Anterior cingulate cortex (tissue), 58 donors: ENCODE results near the gene ACACA.
"Not testable (repeated sequence)": the region's sequence is repeated elsewhere in the genome, so short reads cannot be mapped to it uniquely, and the experiment has no call there.

Experiments
- DNase-seq, 58 donors: peaks; one replicate each; lab custom pipeline; 2025; lab: John Stamatoyannopoulos, UW

The ACACA gene

DNA sequence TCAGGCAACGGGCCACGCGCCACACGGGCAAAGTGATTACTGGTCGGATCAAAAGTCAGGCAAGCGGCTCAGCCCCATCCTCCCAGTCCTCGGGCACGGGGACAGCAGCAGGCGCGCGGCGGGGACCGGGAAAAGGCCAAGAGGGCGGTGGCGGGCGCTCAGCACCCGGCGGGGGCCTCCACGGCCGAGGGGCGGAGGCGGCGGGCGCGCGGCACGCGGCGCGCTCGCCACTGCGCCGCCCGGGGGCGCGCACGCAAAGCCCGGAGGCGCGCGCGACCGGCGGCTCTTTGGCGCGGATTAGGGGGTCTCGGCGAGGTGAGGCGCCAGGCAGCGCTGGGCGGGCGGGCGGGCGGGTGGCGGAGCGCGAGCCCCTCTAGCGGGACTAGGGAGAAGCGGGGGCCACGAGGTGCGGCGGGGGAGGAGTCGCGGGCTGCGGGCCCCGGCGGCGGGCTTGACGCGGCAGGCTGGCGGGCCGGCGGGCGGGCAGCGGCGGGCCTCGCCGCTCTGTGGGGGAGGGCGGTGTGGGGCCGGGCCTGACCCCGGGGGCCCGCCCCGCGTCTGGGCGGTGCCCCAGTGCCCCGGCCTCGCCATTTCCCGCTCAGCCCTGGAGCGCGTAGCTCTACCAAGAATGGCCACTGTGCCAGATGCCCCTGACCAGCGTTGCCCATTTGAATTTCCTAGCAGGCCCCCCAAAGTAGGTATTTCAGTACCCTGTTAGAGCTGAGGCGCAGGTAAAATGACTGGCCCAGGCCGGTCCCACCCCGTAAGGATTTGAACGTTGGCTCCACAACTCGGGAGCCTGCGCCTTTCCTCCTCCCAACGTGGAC is at the start of gene ACACA, which contains the start of gene TADA2A:
ACACA (minus strand) TSS at position 202 of the 827 bp plus-strand sequence. CDS start 537 bp downstream, outside the sequence.
TADA2A (plus strand) TSS at position 252 of the 827 bp plus-strand sequence. CDS start 4,480 bp downstream, outside the sequence.
- DNase-seq = peak in 56 of 58 donors; percentile 27 to 86 (median 66)

DNA sequence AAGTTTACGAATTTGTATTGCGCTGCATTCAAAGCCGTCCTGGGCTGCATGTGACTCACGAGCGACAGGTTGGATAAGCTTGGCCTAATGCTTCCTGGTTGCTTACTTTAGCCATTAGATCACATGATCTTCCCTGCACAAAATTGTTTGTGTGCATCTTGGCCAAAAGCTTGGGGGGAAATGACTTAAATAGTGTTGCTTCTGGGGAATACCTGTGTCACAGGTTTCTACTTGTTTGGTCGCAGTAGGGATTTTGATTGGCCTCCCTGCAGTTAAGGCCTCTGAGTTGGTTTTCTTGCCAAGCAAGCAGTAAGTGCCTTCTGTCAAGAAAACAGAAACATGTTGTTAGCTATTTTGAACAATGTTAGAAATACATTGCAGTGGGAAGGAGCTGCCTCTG is 43.5 kb upstream of the ACACA start:
- peak in 5 of 58 donors; percentile 3 to 22 (median 13) for DNase-seq

DNA sequence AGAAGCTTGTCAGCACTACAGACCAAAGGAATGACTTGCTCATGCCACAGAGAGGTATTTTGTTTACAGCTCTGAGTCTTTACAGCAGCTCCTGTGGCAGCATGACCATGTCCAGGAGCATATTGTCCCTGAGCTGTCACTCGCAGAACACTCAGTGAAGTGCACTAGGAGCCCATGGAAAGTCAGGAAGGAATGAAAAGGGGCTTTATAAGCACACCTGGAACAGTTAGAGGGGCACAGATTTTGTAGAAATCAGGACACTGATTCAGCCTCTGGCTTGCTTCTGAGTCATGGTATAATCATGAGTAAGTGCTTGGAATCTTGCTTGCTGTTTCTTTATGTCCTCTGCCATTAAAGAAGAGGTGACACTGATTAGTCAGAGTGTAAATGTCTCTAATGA is 41.0 kb upstream of the ACACA start:
- DNase-seq = no peak

DNA sequence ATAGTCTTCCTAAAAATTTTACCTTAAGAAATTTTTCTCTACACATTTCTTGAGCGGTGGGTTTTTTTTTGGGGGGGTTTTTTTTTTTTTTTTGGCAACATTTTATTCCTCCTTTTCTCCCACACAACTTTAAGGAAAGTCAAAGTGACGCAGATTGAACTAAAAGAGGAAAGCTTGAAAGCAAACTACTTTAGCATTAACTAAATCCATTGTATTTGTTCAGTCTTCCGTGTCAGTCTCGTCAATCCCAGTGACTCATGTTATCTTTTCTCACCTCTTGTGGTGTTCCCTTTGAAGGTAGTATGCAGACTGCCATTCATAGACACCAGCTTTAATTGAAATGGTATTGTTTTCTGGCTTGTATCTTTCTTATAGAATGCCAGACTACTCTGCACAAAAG is 39.4 kb upstream of the ACACA start:
- no peak for DNase-seq

DNA sequence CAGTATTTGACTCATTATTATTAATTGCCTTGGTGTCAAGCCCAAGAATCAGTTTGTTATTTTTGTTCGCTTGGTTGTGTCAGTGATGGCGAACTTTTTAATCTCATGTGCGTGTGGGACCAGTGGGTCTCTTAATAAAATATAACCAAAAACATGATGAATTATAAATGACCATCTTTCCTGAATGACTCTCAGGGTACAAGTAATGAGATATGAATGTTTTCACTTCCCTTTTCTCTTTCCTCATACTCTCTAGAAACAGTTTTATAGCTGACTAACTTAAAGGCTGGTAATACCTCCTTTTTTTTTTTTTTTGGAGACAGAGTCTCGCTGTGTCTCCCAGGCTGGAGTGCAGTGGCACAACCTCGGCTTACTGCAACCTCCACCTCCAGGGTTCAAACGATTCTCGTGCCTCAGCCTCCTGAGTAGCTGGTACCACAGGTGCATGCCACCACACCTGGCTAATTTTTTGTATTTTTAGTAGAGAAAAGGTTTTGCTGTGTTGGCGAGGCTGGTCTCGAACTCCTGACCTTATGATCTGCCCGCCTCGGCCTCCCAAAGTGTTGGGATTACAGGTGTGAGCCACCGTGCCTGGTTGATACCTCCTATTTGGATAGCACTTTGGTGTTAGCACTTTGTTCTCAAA is 34.9 kb upstream of the ACACA start:
- not testable (repeated sequence) for DNase-seq

DNA sequence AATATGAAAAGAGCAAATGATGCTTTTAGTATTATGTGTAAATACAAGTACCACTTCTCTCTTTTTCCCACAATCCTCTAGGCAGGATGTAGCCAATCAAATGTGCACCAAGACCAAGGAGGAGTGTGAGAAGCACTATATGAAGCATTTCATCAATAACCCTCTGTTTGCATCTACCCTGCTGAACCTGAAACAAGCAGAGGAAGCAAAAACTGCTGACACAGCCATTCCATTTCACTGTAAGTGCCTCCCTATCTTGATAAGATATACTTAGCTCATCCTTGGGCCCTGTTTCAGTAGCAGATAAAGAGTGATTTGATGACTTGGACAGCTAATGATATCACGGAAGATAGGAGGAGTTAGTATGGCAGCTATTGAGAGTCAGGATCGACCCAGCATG is 33.8 kb upstream of the ACACA start:
- no peak for DNase-seq

DNA sequence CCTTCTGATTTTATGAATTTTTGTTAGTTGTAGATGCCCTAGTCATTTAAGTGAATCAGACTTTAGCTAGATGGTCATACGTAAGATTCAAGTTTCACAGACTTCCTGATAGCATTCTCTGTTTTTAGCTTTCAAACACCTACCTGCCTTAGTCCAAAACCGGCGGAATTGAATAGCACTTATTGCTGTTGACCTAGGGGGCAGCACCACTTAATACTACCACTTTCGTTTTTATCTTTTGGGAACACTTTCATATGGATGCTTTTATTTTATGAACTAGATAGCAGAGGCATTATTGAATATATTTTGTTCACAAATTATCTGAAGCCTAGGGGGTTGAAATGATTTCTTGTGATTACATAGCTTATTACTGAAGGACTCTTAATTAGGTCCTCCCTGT is 31.5 kb upstream of the ACACA start:
- DNase-seq = no peak

DNA sequence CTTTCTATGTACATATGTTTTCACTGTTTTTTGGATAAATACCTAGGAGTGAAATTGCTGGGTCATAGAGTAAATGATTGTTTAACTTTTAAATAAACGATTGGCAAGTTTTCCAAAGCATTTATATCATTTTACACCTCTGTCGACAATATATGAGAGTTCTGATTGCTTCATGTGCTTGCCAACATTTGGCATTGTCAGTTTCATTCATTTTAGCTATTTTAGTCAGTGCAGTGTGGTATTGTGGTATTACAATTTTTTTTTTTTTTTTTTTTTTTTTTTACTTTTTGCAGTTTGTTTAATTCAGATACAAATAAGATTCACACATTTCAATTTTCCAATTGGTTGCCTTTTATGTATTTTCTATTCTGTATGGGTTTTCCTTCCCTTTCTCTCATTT is 26.0 kb upstream of the ACACA start:
- DNase-seq = no peak

DNA sequence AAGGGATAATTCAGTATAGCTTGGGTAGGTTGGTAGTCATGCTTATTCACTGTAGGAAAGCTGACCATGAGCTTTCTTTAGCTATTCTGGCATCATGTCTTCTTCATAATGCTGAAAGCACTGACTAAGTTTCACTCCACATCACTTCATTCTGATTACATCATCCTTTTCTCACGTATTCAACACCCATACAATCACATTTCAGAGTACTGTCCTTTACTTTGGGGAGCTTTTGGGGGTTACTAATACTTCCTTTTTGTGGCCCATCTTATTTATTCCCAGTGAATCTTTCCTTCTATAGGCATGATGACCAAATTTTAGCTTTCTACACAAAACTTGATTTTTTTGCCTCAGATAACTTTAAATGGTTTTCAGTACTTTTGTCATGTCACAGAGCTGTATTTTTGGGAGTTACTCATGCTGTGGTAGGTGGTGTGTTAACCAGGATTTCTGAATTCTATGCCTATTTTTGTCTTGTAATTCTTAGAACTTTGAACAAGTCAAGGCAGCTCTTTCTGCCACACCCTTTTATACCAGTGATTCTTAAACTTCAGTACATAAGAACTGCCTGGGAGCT is 23.5 kb upstream of the ACACA start:
- peak in 1 of 58 donors; percentile 9 for DNase-seq

DNA sequence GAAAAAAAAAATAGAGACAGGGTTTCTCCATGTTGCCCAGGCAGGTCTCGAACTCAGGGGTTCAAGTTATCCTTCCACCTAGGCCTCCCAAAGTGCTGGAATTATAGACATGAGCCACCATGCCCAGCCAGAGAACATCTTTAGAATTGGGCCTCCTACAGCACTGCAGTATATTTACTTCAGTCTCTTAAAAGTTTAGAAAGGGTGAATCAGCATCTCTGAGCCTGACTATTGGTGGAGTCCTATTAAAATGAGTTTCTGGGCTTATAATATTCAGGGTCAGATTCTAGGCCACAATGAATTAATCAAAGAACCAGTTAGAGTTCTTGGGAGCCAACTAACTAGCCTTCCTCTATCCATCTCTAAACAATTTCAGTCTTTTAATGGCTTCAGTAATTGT is 22.8 kb upstream of the ACACA start:
- DNase-seq = no peak

DNA sequence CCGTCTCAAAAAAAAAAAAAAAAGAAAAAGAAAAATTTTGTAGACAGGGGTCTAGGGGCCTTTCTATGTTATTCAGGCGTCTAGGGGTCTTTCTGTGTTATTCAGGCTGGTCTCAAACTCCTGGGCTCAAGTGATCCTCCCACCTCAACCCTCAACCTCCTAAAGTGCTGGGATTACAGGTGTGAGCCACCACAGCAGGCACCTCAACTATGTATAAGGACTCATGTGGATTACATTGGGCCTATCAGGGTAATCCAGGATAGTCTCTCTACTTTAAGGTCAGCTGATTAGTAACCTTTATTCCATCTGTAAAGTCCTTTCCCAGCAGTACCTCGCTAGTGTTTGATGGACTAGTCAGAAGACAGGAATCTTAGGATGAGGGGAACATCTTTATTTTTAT is 22.4 kb upstream of the ACACA start:
- DNase-seq = no peak

DNA sequence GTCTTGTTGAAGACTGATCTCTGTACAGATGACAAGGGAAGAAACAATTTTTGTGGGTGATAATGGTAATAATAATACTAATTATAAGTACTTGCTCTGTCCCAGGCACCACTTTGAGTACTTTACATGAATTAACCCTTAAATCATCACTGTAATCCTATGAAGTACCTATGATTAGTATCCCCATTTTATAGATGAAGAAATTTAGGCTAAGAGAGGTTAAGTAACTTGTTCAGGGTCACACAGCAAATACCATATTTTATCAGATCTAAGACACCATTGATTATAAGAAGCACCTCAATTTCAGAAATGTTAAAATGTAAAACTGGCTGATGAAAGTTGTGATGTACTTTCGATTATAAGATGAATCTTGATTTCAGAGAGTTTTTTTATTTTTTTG is 18.6 kb upstream of the ACACA start:
- no peak for DNase-seq

DNA sequence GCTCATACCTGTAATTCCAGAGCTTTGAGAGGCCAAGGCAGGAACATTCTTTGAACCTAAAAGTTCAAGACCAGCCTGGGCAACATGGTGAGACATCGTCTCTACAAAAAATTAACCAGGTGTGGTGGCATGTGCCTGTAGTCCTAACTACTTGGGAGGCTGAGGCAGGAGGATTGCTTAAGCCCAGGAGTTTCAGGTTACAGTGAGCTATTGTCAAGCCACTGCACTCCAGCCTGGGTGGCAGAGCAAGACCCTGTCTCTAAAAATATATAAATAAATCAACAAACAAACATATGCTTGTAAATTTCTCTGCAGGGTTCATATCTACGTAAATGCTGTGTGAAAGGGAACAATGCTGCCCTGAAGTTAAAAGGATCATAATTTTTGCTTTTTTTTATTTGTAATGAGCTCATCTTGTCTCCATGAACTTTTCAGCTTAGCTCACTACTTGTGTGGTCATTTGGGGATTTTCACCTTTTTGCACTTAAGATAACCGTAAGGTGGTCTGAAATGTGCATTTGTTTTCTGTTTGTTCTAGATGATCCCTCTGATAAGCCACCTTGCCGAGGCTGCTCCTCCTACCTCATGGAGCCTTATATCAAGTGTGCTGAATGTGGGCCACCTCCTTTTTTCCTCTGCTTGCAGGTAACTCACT is 16.5 kb upstream of the ACACA start:
- DNase-seq = no peak

DNA sequence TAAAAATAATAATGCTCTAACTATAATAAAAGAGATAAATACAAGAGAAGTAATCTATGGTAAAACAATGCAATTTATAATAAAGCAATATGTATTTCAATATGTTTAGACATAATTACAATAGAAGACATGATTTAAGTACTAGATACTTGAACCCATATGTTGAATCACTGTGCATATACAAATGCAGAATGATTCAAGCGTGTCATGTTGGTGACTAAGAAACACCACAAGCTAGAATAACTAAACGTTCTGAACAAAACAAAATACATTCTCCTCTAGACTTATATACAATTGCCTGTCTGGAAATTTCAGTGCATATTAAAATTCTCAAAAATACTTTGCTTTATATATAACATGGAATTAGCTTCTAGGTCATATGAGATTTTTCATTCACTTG is 11.2 kb upstream of the ACACA start:
- DNase-seq = no peak

DNA sequence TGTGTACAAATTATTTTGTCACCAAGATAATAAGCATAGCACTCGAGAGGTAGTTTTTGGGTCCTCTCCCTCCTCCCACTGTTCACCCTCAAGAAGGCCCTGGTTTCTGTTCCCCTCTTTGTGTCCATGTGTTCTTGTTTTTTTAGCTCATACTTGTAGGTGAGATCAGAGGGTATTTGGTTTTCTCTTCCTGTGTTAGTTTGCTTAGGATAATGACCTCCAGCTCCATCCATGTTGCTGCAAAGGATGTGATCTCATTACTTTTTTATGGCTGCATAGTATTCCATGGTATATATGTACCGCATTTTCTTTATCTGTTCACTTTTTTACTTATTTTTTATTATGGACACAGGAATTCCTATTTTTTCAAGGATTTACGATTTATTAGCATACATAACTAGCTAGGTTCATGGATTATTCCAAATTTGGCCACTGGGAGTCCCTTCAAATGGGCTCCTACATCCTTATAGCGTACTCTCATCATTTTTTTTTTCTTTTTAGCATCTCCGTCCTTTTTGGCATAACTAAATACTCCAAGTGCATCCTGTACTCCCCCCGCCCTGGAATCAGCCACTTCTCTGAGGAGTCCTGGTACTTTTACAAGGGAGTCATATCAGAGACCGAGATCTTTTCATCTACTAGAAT is 7.4 kb upstream of the ACACA start:
- no peak for DNase-seq

DNA sequence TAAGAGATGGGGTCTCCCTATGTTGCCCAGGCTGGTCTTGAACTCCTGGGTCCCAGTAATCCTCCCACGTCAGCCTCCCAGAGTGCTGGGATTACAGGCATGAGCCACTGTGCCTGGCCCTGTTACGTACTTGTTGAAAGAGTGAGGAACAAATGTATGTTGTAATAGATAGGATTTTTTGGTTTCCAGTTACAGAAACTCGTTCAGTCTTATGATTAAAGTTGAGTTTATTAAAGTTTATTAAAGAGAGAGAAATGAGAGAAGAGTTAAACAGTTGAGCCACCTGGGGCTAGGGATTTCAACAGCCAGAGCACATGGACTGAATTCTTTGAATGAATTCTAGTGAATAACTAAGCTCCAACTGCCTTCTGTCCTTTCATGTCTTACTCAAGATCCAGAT is 3.7 kb upstream of the ACACA start:
- no peak for DNase-seq

DNA sequence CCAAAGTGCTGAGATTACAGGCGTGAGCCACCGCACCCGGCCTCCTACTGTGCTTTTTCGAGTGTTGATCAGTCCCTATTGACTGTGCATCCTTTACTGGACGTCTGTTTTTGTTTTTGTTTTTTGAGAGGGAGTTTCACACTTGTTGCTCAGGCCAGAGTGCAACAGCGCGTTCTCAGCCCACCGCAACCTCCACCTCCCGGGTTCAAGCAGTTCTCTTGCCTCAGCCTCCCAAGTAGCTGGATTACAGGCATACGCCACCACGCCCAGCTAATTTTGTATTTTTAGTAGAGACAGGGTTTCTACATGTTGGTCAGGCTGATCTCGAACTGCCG is 1.5 kb upstream of the ACACA start:
- not testable (repeated sequence) for DNase-seq

DNA sequence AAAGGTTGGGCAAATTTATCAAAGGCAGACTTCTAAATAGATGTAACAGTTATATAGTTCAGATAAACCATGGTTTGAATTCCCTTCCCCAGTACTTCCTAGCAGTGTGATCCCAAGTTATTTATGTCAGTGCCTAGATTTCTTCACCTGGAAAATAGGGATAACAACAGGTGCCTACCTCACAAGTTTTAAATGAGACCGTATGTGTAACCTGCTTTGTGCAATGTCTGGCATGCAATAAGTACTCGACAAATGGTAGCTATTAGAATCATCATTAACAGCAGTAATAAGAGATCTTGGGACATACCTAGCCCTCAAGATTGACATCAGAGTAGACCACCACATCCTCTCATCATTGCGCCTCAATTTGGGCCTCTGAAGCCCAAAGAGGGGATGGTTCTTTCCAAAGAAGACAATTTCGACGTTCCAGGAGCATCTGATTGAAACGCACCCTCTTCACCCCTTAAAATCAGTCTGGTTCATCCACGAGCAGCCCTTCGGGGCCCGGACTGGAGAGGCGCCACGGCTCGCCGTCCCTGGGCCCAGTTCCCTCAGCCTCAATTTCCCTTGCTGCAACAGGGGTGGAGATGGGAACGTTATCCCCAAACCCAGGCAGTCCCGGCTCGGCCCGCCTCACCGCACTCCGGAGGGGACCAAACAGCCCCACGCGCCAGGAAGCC is 541 bp downstream of the ACACA start:
- DNase-seq = peak in 3 of 58 donors; percentile 13 to 42 (median 27)

DNA sequence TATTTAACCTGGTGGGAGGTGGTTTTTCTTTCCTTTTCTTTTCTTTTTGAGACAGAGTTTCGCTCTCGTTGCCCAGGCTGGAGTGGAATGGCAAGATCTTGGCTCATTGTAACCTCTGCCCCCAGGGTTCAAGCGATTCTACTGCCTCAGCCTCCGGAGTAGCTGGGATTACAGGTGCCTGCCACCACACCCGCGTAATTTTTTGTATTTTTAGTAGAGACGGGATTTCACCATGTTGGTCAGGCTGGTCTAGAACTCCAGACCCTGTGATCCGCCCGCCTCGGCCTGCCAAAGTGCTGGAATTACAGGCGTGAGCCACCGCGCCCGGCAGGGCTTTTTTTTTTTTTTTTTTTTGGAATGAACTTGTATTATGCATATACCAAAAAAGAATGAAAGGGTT is 1.1 kb downstream of the ACACA start:
- not testable (repeated sequence) for DNase-seq

DNA sequence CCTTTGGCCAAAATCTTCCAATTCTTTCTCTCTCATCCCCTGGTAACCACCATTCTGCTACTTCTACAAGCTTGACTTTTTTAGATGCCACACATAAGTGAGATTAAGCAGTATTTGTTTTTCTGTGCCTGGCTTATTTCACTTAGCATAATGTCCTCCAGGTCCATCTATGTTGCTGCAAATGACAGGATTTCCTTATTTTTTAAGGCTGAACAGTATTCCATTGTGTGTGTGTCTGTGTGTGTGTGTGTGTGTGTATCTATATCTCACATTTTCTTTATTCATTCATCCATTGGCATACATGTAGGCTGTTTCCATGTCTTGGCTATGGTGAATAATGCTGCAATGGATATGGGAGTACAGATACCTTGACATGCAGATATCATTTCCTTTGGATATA is 6.1 kb downstream of the ACACA start:
- no peak for DNase-seq
